Measurements from ENCODE around the gene SAMD11.

Gene SAMD11

DNA sequence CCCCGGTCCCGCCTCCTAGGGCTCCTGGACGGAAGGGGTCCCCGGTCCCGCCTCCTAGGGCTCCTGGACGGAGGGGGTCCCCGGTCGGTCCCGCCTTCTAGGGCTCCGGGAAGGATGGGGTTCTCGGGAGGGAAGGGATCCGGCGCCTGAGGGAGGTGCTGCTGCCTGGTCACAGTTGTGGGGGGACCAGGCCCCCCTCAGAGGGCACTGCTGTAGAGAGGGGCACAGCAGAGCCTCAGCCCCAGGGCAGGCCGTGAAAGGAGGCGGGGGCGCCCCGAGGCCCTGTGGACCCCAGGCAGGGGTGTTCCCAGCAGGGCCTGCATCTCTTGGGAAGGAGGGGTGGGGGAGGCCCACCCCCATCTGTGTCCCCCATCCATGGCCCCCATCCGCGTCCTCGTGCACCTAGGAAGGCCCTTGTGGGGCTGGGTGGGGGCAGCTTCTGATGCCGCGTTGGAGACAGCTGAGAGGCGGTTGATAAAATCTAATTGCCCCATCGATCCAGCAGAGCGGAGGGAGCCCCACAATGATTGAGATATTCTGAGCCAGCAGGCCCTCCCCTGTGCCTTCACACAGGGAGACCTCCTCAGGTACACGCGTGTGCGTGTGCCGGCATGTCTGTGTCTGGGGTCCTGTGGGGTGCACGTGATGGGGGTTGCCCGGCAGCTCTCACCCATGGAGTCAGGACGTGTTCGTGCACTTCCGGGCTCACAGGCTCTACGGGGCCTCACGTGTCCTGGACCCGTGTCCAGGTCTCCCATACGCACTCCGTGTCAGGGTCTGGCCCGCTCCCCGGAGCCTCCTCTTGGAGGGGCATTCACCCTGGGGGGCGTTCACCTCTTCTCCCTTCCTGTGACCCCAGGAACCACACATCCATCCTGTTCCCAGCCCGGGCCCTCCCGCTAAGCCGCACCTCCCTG, 12.9 kb downstream of the SAMD11 start:
- H3K9me3 ChIP-seq (ENCODE audit: insufficient read depth, low read depth, low read length), result no peaks in the 10 kb centered on the region
- H3K9me2 ChIP-seq (replicated peaks; ENCODE audit: low read depth, low read length), result no peaks in the 10 kb centered on the region
- no peak overlapping the region for H3K9ac ChIP-seq (ENCODE audit: low read depth, low read length, poor library complexity, severe bottlenecking)
- TF ChIP-seq, protein P1, sequence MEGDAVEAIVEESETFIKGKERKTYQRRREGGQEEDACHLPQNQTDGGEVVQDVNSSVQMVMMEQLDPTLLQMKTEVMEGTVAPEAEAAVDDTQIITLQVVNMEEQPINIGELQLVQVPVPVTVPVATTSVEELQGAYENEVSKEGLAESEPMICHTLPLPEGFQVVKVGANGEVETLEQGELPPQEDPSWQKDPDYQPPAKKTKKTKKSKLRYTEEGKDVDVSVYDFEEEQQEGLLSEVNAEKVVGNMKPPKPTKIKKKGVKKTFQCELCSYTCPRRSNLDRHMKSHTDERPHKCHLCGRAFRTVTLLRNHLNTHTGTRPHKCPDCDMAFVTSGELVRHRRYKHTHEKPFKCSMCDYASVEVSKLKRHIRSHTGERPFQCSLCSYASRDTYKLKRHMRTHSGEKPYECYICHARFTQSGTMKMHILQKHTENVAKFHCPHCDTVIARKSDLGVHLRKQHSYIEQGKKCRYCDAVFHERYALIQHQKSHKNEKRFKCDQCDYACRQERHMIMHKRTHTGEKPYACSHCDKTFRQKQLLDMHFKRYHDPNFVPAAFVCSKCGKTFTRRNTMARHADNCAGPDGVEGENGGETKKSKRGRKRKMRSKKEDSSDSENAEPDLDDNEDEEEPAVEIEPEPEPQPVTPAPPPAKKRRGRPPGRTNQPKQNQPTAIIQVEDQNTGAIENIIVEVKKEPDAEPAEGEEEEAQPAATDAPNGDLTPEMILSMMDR (conservative IDR thresholded peaks at IDR 0.05; ENCODE audit: low read length), result no peak
- no peak for TF ChIP-seq EZH2phosphoT487 (IDR thresholded peaks at IDR 0.05; ENCODE audit: borderline replicate concordance)
- no peak overlapping the region for H3K4me3 ChIP-seq (ENCODE audit: low read length, poor library complexity, severe bottlenecking)
- no peaks in the 10 kb centered on the region for H3F3A ChIP-seq (ENCODE audit: low read depth)
- no peaks in the 10 kb centered on the region for H3K79me2 ChIP-seq (ENCODE audit: insufficient read depth, low read length)
- H3K4me1 ChIP-seq (ENCODE audit: insufficient read depth, low read length, poor library complexity, severe bottlenecking), result peaks cover 34% of the 10 kb centered on the region
- peaks cover 14% of the 10 kb centered on the region for H3K27me3 ChIP-seq (ENCODE audit: insufficient read depth, low read length, poor library complexity, severe bottlenecking)
- H4K20me1 ChIP-seq (ENCODE audit: insufficient read depth, low read length, poor library complexity, severe bottlenecking), result no peaks in the 10 kb centered on the region
- no peak overlapping the region for H3K4me2 ChIP-seq (ENCODE audit: low read depth, low read length, poor library complexity, severe bottlenecking)
- no peaks in the 10 kb centered on the region for H3K36me3 ChIP-seq (ENCODE audit: insufficient read depth, low read length)
- no peak overlapping the region for H2AFZ ChIP-seq (ENCODE audit: low read length)

DNA sequence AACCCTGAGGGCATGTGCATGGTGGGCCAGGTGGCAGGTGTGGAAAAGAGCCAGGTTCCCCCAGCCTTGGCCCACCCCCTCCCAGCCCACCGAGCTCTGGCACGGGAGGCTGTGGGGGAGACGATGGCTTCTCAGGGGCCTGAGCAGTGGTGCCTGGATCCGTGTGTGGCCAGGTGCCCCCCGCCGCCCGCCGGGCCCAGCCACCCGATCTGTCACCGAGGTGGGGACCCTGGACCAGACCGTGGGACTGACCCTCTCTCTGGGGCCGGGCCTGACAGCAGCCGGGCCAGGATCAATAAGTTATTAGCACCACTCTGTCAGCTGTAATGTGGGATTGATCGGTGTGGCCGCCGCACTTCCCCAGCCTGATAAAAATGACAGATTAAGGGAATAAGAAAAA, 13.8 kb downstream of the SAMD11 start:
- TF ChIP-seq, protein P1 (conservative IDR thresholded peaks at IDR 0.05; ENCODE audit: low read length), result no peak
- no peak for TF ChIP-seq EZH2phosphoT487 (IDR thresholded peaks at IDR 0.05; ENCODE audit: borderline replicate concordance)
- Histone ChIP-seq H3K79me2 (ENCODE audit: insufficient read depth, low read length) (no peaks in the 10 kb centered on the region), H3K9ac (ENCODE audit: low read depth, low read length, poor library complexity, severe bottlenecking) (no peak overlapping the region), H2AFZ (ENCODE audit: low read length) (no peak overlapping the region), H3K9me3 (ENCODE audit: insufficient read depth, low read depth, low read length) (no peaks in the 10 kb centered on the region), H3F3A (ENCODE audit: low read depth) (no peaks in the 10 kb centered on the region), H4K20me1 (ENCODE audit: insufficient read depth, low read length, poor library complexity, severe bottlenecking) (no peaks in the 10 kb centered on the region), H3K4me2 (ENCODE audit: low read depth, low read length, poor library complexity, severe bottlenecking) (no peak overlapping the region), H3K9me2 (replicated peaks; ENCODE audit: low read depth, low read length) (no peaks in the 10 kb centered on the region), H3K4me3 (ENCODE audit: low read length, poor library complexity, severe bottlenecking) (no peak overlapping the region), H3K27me3 (ENCODE audit: insufficient read depth, low read length, poor library complexity, severe bottlenecking) (peaks cover 15% of the 10 kb centered on the region), H3K36me3 (ENCODE audit: insufficient read depth, low read length) (no peaks in the 10 kb centered on the region), H3K4me1 (ENCODE audit: insufficient read depth, low read length, poor library complexity, severe bottlenecking) (peaks cover 25% of the 10 kb centered on the region)

DNA sequence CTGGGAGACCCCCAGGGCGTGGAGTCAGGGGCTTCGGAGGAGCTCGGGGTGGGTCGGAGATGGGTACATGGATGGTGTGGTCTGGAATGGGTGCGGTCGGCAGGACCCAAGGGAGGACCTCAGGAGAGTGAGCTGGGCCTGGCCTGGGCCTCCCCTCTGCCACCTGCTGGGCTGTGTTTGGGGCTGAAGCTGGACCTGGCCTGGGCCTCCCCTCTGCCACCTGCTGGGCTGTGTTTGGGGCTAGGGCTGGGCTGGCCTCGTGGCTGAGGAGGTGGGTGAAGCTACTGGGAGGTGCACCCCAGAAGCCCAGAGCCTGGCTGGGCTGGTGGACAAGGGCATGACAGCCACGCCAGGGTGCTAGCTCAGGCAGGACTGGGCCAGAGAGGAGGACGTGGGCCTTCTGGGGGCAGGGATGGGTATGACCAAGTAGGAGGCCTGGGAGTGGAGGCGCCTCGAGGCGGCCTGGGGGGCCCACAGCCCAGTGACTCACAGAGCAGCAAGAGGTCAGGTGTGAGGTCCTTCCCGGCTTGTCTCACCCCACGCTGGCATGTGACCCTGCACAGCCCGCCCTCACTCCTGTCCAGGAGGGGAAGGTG, 14.5 kb downstream of the SAMD11 start:
- Histone ChIP-seq H2AFZ (ENCODE audit: low read length) (no peak overlapping the region), H3K27me3 (ENCODE audit: insufficient read depth, low read length, poor library complexity, severe bottlenecking) (peaks cover 15% of the 10 kb centered on the region), H3K36me3 (ENCODE audit: insufficient read depth, low read length) (no peaks in the 10 kb centered on the region), H4K20me1 (ENCODE audit: insufficient read depth, low read length, poor library complexity, severe bottlenecking) (no peaks in the 10 kb centered on the region), H3F3A (ENCODE audit: low read depth) (no peaks in the 10 kb centered on the region), H3K9me3 (ENCODE audit: insufficient read depth, low read depth, low read length) (no peaks in the 10 kb centered on the region), H3K4me1 (ENCODE audit: insufficient read depth, low read length, poor library complexity, severe bottlenecking) (peaks cover 23% of the 10 kb centered on the region), H3K4me3 (ENCODE audit: low read length, poor library complexity, severe bottlenecking) (no peak overlapping the region), H3K9me2 (replicated peaks; ENCODE audit: low read depth, low read length) (no peaks in the 10 kb centered on the region), H3K9ac (ENCODE audit: low read depth, low read length, poor library complexity, severe bottlenecking) (no peak overlapping the region), H3K79me2 (ENCODE audit: insufficient read depth, low read length) (no peaks in the 10 kb centered on the region), H3K4me2 (ENCODE audit: low read depth, low read length, poor library complexity, severe bottlenecking) (no peak overlapping the region)
- TF ChIP-seq EZH2phosphoT487 (IDR thresholded peaks at IDR 0.05; ENCODE audit: borderline replicate concordance), result no peak
- TF ChIP-seq, protein P1 (conservative IDR thresholded peaks at IDR 0.05; ENCODE audit: low read length), result peak; percentile 71
